ENCODE measurements around the gene COL25A1. TPM values are rescaled to one million over a fixed set of nuclear protein-coding genes. Genes with fewer than 3 reads are reported as not detected.

Gene COL25A1
- total RNA-seq, 1 experiment from 2014 or later: not detected

GRCh38 chr4:108762559-108763225 is 539.8 kb downstream of the COL25A1 start, which contains the start of gene ETNPPL:
TSS of gene ETNPPL (minus strand) at chr4:108763053. CDS start at chr4:108762898, 155 bp downstream.
- POLR2A ChIA-PET: no interaction called here
- CTCF ChIA-PET: no interaction called here
- peak within 1 kb of the TSS; percentile 34 to 51 for H3K4me3 ChIP-seq (ENCODE audit: low read depth in 2 of 2, low read length in 2 of 2)
- peaks cover 15% of the 10 kb centered on the region for H3K27me3 ChIP-seq (ENCODE audit: control insufficient read depth, insufficient read depth, low read length)
- DNase-seq (ENCODE audit: low read depth, low spot score) (no peak), ATAC-seq (peak; percentile 92)
- no peaks in the 10 kb centered on the region for H3K9me3 ChIP-seq (ENCODE audit: control insufficient read depth, insufficient read depth, low read depth, low read length)
- BruUV-seq (replicated peaks): no TSS peak
- in situ Hi-C loops (cut with HindIII; ENCODE audit: low pct_unique_long_range_greater_than_20kb, low sequenced_read_pairs): no loop called here
- H3K27ac ChIP-seq (ENCODE audit: low read length): no peak within 1 kb of the TSS
- H3K36me3 ChIP-seq (ENCODE audit: control insufficient read depth, insufficient read depth, low read length): no peaks in the 10 kb centered on the region
- intact Hi-C loops (cut with micrococcal nuclease; ENCODE audit: unreplicated experiment): no loop called here
- TF ChIP-seq CTCF (IDR thresholded peaks at IDR 0.05) (no peak), REST (IDR thresholded peaks at IDR 0.05; ENCODE audit: insufficient read depth in 1 of 2, low read depth in 2 of 2, low read length in 1 of 2) (no peak), SIN3A (IDR thresholded peaks at IDR 0.05; ENCODE audit: borderline replicate concordance, insufficient read depth, low read depth, low read length) (no peak), POLR2AphosphoS5 (IDR thresholded peaks at IDR 0.05; ENCODE audit: low read depth, low read length) (no peak), TCF7L2 (IDR thresholded peaks at IDR 0.05; ENCODE audit: low read depth, low read length) (no peak)
- no peaks in the 10 kb centered on the region for H3K4me1 ChIP-seq (ENCODE audit: control insufficient read depth, insufficient read depth, low read length)

Other genes starting within 250 kb of the COL25A1 start
- 17.6 TPM for gene SEC24B, start 131.2 kb upstream of the COL25A1 start, total RNA-seq (2021; ENCODE audit: unreplicated experiment)

All from Panc1 (cell line).